HG02840 (cell line): ENCODE results near the gene PSEN2.
"Not testable (repeated sequence)": the region's sequence is repeated elsewhere in the genome, so short reads cannot be mapped to it uniquely, and the experiment has no call there.

Source experiments
- ATAC-seq: cut with Tn5 transposase; IDR thresholded peaks from one replicate; pipeline ENCODE4 v1.9.1; 2021; ENCODE audit warnings: mild to moderate bottlenecking, moderate library complexity, moderate number of reproducible peaks; ENCODE audit not compliant: unreplicated experiment, low FRiP score

Gene PSEN2

GRCh38 chr1:226908913-226909312 is 38.5 kb downstream of the PSEN2 start:
- ATAC-seq = no peak

DNA sequence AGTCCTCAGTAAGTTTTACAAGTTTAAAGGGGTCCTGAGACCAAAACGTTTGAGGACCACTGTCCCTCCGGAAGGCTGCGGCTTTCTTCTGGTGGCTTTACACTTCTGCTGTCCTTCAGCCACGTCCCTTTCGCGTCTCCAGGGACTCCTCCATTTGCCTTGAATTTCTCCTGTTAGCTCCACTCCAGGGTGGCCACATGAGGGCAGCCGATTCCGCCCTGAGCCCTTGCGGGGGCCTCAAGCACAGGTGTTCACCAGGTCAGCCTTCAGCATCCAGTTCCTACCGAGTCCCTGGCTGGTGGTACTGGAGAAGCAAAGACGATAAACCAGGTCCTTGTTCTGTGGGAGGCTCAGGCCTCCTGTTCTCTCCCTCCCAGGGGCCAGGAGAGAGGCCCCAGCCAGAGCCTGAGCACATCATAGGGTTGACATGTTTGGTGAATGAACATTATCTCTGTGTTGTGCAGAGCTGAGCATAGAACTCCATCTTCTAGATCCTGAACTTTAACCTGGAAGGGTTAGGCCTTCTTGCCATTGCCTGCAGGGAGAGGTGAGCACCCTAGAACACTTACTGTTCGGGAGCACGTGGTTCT is 42.3 kb downstream of the PSEN2 start:
- ATAC-seq = peak; percentile 47

DNA sequence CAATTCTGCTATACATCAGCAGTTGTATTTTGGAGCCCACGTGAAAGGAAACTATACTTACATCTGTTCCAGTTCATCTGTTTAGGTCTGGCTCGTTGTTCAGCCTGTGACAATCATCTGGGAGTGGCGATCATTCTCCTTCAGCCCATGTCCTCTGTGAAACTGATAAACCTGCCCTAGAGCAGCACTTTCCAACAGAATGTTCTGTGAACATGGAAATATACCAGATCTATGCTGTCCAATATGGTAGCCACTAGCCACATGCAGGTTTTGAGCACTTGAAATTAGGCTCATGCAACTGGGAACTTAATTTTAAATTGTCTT is 45.2 kb downstream of the PSEN2 start:
- no peak for ATAC-seq

- no peak for ATAC-seq
These were observed 46.1 kb downstream of the PSEN2 start for GRCh38 chr1:226916497-226916896.

DNA sequence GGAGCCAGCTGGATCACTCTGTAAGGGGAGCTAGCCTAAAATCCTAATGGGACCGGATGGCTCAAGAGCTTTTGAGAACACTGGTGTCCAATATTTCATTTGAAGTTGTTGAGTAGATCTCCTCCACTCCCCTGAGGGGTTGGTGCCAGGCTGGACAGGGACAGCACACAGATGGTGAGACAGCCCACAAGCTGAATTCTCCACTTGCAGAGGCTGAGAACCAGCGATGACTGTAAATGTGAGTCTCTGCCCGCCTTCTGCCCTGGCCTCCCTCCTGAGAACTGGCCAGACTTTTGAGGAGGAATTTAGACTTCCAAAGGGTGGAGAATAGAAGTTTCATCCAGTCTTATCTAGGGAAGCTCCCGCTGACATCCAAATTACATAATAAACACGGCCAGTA is 49.2 kb downstream of the PSEN2 start:
- ATAC-seq = no peak

- no peak for ATAC-seq
These were observed 49.6 kb downstream of the PSEN2 start for GRCh38 chr1:226919995-226920394.

- ATAC-seq = no peak
These were observed 50.1 kb downstream of the PSEN2 start for GRCh38 chr1:226920446-226920894.

- ATAC-seq = no peak
These were observed 51.1 kb downstream of the PSEN2 start for GRCh38 chr1:226921504-226921903.

DNA sequence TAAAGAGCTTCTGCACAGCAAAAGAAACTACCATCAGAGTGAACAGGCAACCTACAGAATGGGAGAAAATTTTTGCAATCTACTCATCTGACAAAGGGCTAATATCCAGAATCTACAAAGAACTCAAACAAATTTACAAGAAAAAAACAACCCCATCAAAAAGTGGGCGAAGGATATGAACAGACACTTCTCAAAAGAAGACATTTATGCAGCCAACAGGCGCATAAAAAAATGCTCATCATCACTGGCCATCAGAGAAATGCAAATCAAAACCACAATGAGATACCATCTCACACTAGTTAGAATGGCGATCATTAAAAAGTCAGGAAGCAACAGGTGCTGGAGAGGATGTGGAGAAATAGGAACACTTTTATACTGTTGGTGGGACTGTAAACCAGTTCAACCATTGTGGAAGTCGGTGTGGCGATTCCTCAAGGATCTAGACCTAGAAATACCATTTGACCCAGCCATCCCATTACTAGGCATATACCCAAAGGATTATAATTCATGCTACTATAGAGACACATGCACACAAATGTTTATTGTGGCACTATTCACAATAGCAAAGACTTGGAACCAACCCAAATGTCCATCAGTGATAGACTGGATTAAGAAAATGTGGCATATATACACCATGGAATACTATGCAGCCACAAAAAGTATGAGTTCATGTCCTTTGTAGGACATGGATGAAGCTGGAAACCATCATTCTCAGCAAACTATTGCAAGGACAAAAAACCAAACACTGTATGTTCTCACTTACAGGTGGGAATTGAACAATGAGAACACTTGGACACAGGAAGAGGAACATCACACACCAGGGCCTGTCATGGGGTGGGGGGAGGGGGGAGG is 59.1 kb downstream of the PSEN2 start:
- not testable (repeated sequence) for ATAC-seq

- no peak for ATAC-seq
These were observed 64.2 kb downstream of the PSEN2 start for GRCh38 chr1:226934483-226935237.

DNA sequence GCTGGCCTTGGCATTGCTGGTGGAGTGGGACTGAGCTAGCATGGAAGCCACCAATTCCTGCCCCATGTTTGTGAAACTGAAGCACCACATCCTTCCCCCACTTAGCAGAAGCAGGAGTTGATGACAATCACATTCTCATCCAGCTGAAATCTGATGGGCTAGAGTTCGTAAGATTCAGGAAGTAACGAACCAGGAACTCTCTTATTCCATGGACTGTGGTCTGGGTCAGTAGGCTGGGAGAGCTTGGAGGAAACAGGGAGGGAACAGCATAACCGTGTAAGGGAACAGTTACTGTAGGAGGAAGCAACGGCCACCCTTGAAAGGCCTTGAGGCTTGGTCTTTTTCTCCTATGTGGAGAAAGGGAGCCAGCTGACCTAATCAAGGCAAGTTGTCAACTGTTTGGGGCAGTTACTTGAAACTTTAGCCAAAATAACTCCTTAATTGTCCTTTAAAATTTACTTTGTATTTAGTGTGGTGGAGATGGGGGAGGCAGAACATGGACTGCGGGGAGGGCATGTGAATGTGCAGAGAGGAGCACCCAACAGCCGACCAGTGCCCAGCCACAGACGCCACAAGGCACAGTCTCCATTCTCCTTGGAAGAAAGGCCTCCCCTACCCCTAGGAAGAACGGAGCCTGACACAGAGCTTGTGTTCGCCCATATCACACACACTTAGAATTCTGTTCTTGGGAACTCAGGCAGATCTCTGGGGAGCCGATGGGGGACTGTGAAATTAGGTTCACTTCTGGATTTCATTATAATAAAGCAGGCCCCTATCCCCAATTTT is 67.7 kb downstream of the PSEN2 start:
- ATAC-seq = no peak

- no peak for ATAC-seq
These were observed 68.6 kb downstream of the PSEN2 start for GRCh38 chr1:226938903-226939437.

- peak; percentile 33 for ATAC-seq
These were observed 69.1 kb downstream of the PSEN2 start for GRCh38 chr1:226939438-226940028.

- ATAC-seq = peak; percentile 97
These were observed 69.8 kb downstream of the PSEN2 start, which contains the start of gene COQ8A for GRCh38 chr1:226940029-226940805. Gene COQ8A (plus strand): TSS chr1:226940294. CDS start chr1:226961386, 21,092 bp downstream.

DNA sequence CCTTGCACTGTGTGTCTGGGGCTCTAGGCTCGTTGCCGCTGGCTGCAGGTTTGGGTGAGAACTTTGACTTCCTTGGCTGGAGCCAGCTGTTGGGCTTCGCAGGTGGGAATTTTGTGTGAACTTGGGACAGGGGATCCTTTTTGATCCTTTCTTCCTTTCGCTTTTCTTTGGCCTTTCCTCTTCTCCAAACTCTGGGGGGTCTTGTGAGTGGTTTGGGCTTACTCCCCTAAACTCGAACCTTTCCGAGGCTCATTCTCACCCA is 70.3 kb downstream of the PSEN2 start:
- ATAC-seq = no peak

DNA sequence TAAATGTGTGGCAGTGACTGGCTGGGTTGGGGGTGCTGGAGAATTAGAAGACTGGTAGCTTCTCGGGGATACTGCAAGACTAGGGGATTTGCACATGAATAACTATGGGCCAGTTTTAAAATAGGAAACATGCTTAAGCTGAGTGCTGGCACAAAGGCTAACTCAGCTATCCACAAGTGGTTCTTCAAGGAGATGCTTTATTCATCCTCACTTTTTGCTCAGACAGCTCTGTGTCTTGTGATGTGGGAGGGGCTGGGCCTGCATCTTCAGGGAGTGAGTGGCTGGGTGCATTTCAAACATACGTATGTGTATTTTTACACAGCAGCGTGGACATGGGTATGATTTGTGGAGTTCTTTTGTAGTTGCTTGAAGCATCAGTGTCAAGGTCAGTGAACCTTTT is 72.0 kb downstream of the PSEN2 start:
- no peak for ATAC-seq

GRCh38 chr1:226943156-226943555 is 72.7 kb downstream of the PSEN2 start:
- ATAC-seq = no peak

DNA sequence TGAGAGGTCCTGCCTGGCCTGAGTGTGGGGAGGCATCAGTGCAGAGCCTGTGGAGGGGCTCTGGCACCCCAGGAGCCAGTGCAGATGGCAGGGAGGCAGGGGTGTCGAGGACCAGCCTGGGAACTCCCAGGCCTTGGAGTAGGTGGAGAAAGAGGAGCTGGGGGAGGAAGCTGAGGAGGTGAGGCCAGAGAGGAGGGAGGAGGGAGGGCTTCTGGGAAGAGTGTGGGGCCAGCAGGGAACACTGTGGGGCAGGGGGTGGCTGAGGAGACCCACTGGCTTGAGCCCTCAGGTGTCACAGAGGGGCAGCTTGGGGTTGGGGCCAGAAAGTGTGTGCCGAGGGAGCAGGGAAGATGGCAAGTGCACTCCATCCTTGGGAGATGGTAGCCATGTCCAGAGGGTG is 73.5 kb downstream of the PSEN2 start:
- no peak for ATAC-seq

DNA sequence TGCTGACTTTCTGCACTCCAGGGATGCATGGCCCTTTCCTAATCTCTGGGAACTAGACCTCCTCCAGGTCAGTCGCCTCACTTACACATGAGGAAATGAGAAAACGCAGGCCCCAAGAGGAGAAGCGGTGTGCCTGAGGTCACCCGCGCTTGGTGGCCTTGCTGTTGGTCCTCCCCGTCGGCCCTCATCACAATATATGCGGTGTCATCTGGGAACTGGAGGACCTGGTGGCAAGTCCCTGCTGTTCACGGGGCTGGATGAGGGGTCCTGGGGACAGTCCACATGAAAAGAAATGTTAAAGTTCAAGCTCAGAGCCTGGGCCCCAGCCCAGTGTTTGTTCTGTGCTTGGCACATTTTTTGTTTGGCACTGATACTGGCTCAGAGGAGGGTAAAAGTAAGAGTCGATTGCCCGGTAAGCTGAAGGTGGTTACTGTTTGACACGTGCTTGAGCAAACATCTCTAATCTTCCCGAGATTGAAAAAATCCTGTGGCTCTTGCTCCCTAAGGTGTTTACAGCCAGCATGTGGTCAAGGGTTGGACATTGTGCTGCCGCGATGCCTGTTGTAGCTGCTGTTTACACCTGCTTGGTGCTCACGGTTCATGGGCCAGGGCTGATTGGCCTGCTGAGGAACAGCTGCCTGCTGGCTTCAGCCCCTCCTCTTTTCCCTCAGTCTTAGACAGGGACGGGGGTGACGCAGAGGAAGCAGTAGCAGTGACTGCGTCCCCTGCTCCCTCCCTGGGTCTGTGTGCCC is 74.9 kb downstream of the PSEN2 start:
- ATAC-seq = no peak
